Prostate gland (tissue), 2 donors: Measurements from ENCODE around the gene SSPN. TPM values are rescaled to one million over a fixed set of nuclear protein-coding genes. Genes with fewer than 3 reads are reported as not detected.
A peak's percentile ranks its signal among the peaks of the same experiment; 100 is the strongest.

ENCODE experiments used
- DNase-seq: peaks from one replicate; pipeline ENCODE4 v3.0.0-alpha.2; 2019; ENCODE audit warnings: low spot score
- H3K27ac ChIP-seq, 2 donors: fragments of 200-600 bp; sonication (generic); 2 replicates each; pipeline ENCODE4 v1.5.1; 2017 to 2019
- H3K27me3 ChIP-seq: fragments of 200-600 bp; sonication (generic); replicated peaks from 2 replicates; pipeline ENCODE4 v1.5.1; 2019; ENCODE audit not compliant: insufficient read depth
- H3K36me3 ChIP-seq, 2 donors: fragments of 200-600 bp; sonication (generic); 1 replicate in 1 of 2; 2 replicates in 1 of 2; pipeline versions ENCODE4 v1.5.1 to v1.8.1; 2017 to 2019
- H3K4me1 ChIP-seq: fragments of 200-600 bp; sonication (generic); replicated peaks from 2 replicates; pipeline ENCODE4 v1.5.1; 2019
- H3K4me3 ChIP-seq, 2 donors: fragments of 200-600 bp; sonication (generic); 2 replicates each; pipeline ENCODE4 v1.5.1; 2017 to 2019
- H3K9me3 ChIP-seq: fragments of 200-600 bp; sonication (generic); 2 replicates; pipeline ENCODE4 v1.5.1; 2017
- CTCF ChIP-seq, 4 experiments: fragments of 200-600 bp in 2 of 4; fragments of 450-650 bp in 2 of 4; sonication (generic) in 2 of 4; IDR thresholded peaks; 1 replicate in 3 of 4; 2 replicates in 1 of 4; pipeline ENCODE4 v1.5.1; 2016 to 2019; ENCODE audit warnings: antibody characterized with exemption in 4 of 4, mild to moderate bottlenecking in 2 of 4, moderate library complexity in 2 of 4
- POLR2A ChIP-seq: fragments of 450-650 bp; IDR thresholded peaks from one replicate; pipeline ENCODE4 v1.6.1; 2016; ENCODE audit warnings: antibody characterized with exemption, mild to moderate bottlenecking
- POLR2AphosphoS5 ChIP-seq: sonication (generic); formaldehyde crosslinking; IDR thresholded peaks from one replicate; pipeline ENCODE4 v1.6.1; 2017; ENCODE audit warnings: antibody characterized with exemption
- WGBS: methylation state at CpG from one replicate; pipeline ENCODE4 v1.1.5; 2018; 5-methylcytosine and 5-hydroxymethylcytosine counted together
- intact Hi-C: fragments of 100-400 bp; cut with DNase I; formaldehyde crosslinking; loops from one replicate; pipeline ENCODE4 v1.14.2; 2022
- total RNA-seq, 2 donors: library from RNA; depleted of rRNA; stranded (reverse); fragments of >200 nt; gene quantifications; one replicate each; pipeline ENCODE4 v1.1.0, GENCODE V29; 2016

The SSPN gene
- total RNA-seq, 2 donors from 2014 or later: 17.0 to 29.5 TPM

DNA sequence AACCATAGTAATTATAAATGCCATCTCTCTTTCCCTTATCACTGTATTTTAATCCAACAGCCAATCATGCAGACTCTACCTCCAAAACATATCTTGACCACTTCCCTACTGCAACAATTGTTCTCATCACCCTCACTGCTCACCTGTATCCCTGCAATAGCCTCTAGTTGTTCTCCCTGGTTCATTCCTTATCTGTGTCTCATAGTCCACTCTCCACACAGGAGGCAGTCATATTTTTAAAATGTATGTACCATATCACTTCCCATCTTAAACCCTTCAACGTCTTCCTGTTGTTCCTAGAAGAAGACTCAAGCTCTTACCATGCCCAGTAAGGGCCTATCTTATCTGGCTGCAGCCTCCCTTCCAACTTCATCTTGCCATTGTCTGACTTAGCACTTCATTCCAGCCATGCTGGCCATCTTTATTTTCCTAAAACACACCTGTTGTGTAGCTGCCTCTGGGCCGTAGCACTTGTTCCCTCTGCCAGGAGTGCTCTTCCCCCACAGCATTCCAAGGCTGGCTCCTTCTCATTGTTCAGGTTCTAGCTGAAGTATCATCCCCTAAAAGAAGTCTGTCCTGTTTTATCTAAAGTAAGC lies 42.8 kb upstream of the SSPN start:
- WGBS: 74% methylated on average over 2 of the region's 2 CpGs
- no peak for DNase-seq
- no peaks in the 10 kb centered on the region for H3K4me1 ChIP-seq
- H3K9me3 ChIP-seq: no peaks in the 10 kb centered on the region
- H3K36me3 ChIP-seq: no peaks in the 10 kb centered on the region
- no peak overlapping the region for H3K27ac ChIP-seq
- no peaks in the 10 kb centered on the region for H3K27me3 ChIP-seq
- no peak overlapping the region for H3K4me3 ChIP-seq
- TF ChIP-seq POLR2AphosphoS5 (no peak), POLR2A (no peak), CTCF (IDR thresholded peaks at IDR 0.05) (no peak)
- intact Hi-C loops: no loop called here

DNA sequence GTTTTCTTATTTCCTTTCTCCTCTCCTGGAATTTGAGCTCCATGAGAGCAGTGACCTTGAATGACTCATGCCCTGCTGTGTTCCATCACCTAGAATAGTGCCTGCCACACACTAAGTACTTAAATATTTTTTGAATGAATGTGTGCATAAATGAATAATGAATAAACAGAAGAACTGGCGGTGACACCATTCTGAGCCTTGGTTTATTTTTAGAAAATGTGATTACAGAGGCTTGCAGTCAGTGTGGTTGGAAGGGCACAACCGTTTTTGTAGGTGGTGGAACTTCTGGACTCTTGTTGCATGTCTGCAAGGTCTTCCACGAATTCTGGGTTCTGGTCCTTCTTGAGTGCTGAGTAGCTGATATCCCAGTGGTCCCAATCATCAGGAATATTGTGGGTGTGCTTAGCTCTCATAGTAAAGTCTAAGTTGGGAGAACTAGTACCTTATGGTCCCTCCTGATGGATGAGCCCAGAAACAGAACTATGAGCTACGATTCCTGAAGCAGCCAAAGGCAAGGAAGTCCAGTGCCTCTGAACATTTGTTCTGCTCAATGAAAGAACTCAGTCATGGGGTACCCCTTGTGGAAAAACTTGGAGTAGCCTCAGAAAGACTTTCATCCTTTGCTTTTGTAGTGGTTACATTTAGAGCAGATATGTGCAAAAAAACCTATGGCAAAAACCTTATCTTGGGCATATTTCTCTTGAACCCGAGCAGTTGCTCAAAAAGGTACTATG lies 41.8 kb upstream of the SSPN start:
- no peaks in the 10 kb centered on the region for H3K4me1 ChIP-seq
- no peak for TF ChIP-seq POLR2A
- TF ChIP-seq POLR2AphosphoS5: peak; percentile 16
- H3K36me3 ChIP-seq: no peaks in the 10 kb centered on the region
- intact Hi-C loops: no loop called here
- no peaks in the 10 kb centered on the region for H3K27me3 ChIP-seq
- no peak for DNase-seq
- no peak overlapping the region for H3K27ac ChIP-seq
- no peaks in the 10 kb centered on the region for H3K9me3 ChIP-seq
- no peak overlapping the region for H3K4me3 ChIP-seq
- WGBS: 65% methylated on average over 5 of the region's 5 CpGs

- no peak overlapping the region for H3K4me3 ChIP-seq
- no peak overlapping the region for H3K27ac ChIP-seq
- intact Hi-C loops: no loop called here
- H3K4me1 ChIP-seq: no peaks in the 10 kb centered on the region
- no peak for DNase-seq
- no peaks in the 10 kb centered on the region for H3K9me3 ChIP-seq
- H3K27me3 ChIP-seq: no peaks in the 10 kb centered on the region
- TF ChIP-seq POLR2AphosphoS5: no peak
- TF ChIP-seq POLR2A: no peak
- TF ChIP-seq CTCF (IDR thresholded peaks at IDR 0.05): no peak
- 78% methylated on average over 17 of the region's 17 CpGs for WGBS
- no peaks in the 10 kb centered on the region for H3K36me3 ChIP-seq
Measured at GRCh38 chr12:26156201-26156871, 39.0 kb upstream of the SSPN start.

- no peaks in the 10 kb centered on the region for H3K4me1 ChIP-seq
- no peak for TF ChIP-seq POLR2A
- TF ChIP-seq POLR2AphosphoS5: no peak
- TF ChIP-seq CTCF (IDR thresholded peaks at IDR 0.05): no peak
- WGBS: 40% methylated on average over 3 of the region's 3 CpGs
- no peak for DNase-seq
- intact Hi-C loops: no loop called here
- H3K36me3 ChIP-seq: no peaks in the 10 kb centered on the region
- H3K27me3 ChIP-seq: no peaks in the 10 kb centered on the region
- H3K27ac ChIP-seq: no peak overlapping the region
- no peaks in the 10 kb centered on the region for H3K9me3 ChIP-seq
- H3K4me3 ChIP-seq: no peak overlapping the region
Measured at GRCh38 chr12:26157001-26157400, 38.4 kb upstream of the SSPN start.

GRCh38 chr12:26158078-26158764 lies 37.2 kb upstream of the SSPN start:
- intact Hi-C loops: no loop called here
- no peaks in the 10 kb centered on the region for H3K36me3 ChIP-seq
- no peaks in the 10 kb centered on the region for H3K9me3 ChIP-seq
- H3K27me3 ChIP-seq: no peaks in the 10 kb centered on the region
- WGBS: 76% methylated on average over 3 of the region's 3 CpGs
- no peak overlapping the region for H3K27ac ChIP-seq
- H3K4me1 ChIP-seq: no peaks in the 10 kb centered on the region
- H3K4me3 ChIP-seq: no peak overlapping the region
- no peak for TF ChIP-seq CTCF (IDR thresholded peaks at IDR 0.05)
- no peak for TF ChIP-seq POLR2A
- TF ChIP-seq POLR2AphosphoS5: no peak
- no peak for DNase-seq
